ENCODE data around the gene TPPP2. TPM values are rescaled to one million over a fixed set of nuclear protein-coding genes. Genes with fewer than 3 reads are reported as not detected.

The TPPP2 gene
- total and polyA plus RNA-seq, 2 experiments from 2014 or later: not detected

DNA sequence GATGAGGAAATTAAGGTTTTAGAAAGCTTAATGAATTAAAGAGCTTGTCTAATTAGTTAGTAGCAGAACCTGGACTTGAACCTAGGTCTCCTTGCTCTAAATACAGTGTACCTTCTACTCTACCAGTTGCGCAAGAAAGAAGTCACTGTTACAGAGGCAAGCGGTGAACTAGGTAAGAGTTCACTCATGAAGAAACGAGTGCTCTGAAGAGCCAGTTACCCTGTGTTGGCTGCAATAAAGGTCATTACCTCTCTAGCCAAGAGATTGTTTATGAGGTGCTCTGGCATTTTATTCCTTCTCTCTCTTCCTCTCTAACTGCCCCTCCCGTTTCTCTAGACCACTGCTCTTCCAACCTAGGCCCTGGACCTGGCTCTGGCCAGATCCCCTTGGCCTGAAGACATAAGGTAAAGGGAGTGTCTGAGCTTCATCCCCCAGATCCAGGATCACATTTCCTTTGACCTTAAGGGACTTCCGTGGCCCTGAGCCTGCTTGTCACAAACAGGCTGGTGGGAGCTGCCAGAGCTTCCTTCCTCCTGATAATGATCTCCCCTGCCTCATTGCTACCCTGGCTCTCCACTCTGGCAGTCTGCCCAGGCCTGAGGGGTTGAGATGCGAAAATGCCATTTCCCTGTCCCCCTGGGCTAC, 14.1 kb downstream of the TPPP2 start:
- no peak overlapping the region for H3K27ac Mint-ChIP-seq

DNA sequence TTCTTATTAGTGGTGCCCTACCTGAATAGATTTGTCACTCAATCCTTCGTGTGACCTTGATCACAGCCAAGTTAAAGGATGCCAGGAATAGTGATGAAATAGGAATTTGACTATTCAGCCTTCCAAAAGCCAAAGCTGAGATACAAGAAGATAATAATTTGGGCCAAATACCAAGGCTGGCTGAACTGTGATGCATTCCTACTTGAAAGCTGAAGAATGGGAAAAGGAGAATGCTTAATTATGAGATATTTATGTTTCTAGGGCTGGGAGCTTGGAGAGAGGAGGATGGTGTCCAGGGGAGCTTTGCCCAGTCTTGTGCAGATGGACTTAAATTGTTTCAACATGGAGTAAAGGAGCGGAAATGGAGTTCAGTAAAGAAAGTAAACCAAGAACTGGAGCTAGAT, 17.4 kb downstream of the TPPP2 start:
- no peak for TF ChIP-seq EZH2phosphoT487 (IDR thresholded peaks at IDR 0.05; ENCODE audit: unreplicated experiment)
- Histone ChIP-seq H3K4me1 (ENCODE audit: insufficient read depth) (no peaks in the 10 kb centered on the region), H3K79me2 (replicated peaks; ENCODE audit: insufficient read depth) (no peaks in the 10 kb centered on the region), H3K4me3 (no peak overlapping the region), H2AFZ (no peak overlapping the region; the same call in 1 of the 2 replicates), H4K20me1 (replicated peaks; ENCODE audit: insufficient read depth) (no peaks in the 10 kb centered on the region), H3F3A (replicated peaks; ENCODE audit: low read depth) (no peaks in the 10 kb centered on the region), H3K4me2 (no peak overlapping the region), H3K9me2 (ENCODE audit: insufficient read depth) (no peaks in the 10 kb centered on the region; the same call in 1 of the 2 replicates), H3K27ac (ENCODE audit: low read depth) (no peak overlapping the region), H3K27me3 (ENCODE audit: insufficient read depth) (no peaks in the 10 kb centered on the region), H3K36me3 (ENCODE audit: insufficient read depth) (no peaks in the 10 kb centered on the region)
- no peak for ATAC-seq
- Mint-ChIP-seq H3K9me3 (no peaks in the 10 kb centered on the region; the same call in 2 of the 3 replicates), H3K27ac (no peak overlapping the region), H3K4me3 (no peak overlapping the region), H3K36me3 (ENCODE audit: low read depth) (no peaks in the 10 kb centered on the region), H3K4me1 (no peaks in the 10 kb centered on the region; the same call in 2 of the 3 replicates), H3K27me3 (ENCODE audit: insufficient read depth, low read depth, poor library complexity) (peaks cover 2% of the 10 kb centered on the region)
- DNase-seq (ENCODE audit: low spot score): no peak

More for the DNA sequence above, 14.1 kb downstream of the TPPP2 start:
- Mint-ChIP-seq H3K36me3 (ENCODE audit: low read depth) (no peaks in the 10 kb centered on the region), H3K4me3 (no peak overlapping the region), H3K9me3 (no peaks in the 10 kb centered on the region; the same call in 2 of the 3 replicates), H3K27me3 (ENCODE audit: insufficient read depth, low read depth, poor library complexity) (peaks cover 10% of the 10 kb centered on the region), H3K4me1 (peaks cover 15% of the 10 kb centered on the region)
- peaks cover 8% of the 10 kb centered on the region for H3K4me1 ChIP-seq (ENCODE audit: insufficient read depth)
- H3K9me2 ChIP-seq (ENCODE audit: insufficient read depth): no peaks in the 10 kb centered on the region; the same call in 1 of the 2 replicates
- H3K4me2 ChIP-seq: no peak overlapping the region
- H3K27ac ChIP-seq (ENCODE audit: low read depth): no peak overlapping the region
- no peaks in the 10 kb centered on the region for H3K79me2 ChIP-seq (replicated peaks; ENCODE audit: insufficient read depth)
- no peaks in the 10 kb centered on the region for H3K36me3 ChIP-seq (ENCODE audit: insufficient read depth)
- TF ChIP-seq, protein P1, sequence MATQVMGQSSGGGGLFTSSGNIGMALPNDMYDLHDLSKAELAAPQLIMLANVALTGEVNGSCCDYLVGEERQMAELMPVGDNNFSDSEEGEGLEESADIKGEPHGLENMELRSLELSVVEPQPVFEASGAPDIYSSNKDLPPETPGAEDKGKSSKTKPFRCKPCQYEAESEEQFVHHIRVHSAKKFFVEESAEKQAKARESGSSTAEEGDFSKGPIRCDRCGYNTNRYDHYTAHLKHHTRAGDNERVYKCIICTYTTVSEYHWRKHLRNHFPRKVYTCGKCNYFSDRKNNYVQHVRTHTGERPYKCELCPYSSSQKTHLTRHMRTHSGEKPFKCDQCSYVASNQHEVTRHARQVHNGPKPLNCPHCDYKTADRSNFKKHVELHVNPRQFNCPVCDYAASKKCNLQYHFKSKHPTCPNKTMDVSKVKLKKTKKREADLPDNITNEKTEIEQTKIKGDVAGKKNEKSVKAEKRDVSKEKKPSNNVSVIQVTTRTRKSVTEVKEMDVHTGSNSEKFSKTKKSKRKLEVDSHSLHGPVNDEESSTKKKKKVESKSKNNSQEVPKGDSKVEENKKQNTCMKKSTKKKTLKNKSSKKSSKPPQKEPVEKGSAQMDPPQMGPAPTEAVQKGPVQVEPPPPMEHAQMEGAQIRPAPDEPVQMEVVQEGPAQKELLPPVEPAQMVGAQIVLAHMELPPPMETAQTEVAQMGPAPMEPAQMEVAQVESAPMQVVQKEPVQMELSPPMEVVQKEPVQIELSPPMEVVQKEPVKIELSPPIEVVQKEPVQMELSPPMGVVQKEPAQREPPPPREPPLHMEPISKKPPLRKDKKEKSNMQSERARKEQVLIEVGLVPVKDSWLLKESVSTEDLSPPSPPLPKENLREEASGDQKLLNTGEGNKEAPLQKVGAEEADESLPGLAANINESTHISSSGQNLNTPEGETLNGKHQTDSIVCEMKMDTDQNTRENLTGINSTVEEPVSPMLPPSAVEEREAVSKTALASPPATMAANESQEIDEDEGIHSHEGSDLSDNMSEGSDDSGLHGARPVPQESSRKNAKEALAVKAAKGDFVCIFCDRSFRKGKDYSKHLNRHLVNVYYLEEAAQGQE (IDR thresholded peaks at IDR 0.05; ENCODE audit: unreplicated experiment): no peak
- TF ChIP-seq ZNF114 (CRISPR knock-in tag; IDR thresholded peaks at IDR 0.05): no peak
- TF ChIP-seq STAT1 (IDR thresholded peaks at IDR 0.05; ENCODE audit: unreplicated experiment): no peak
- no peak for TF ChIP-seq EZH2 (IDR thresholded peaks at IDR 0.05; ENCODE audit: low read depth, unreplicated experiment)
- H4K20me1 ChIP-seq (replicated peaks; ENCODE audit: insufficient read depth): no peaks in the 10 kb centered on the region
- H3F3A ChIP-seq (replicated peaks; ENCODE audit: low read depth): no peaks in the 10 kb centered on the region
- no peak overlapping the region for H3K4me3 ChIP-seq
- no peaks in the 10 kb centered on the region for H3K27me3 ChIP-seq (ENCODE audit: insufficient read depth)
- no peak for DNase-seq (ENCODE audit: low spot score)
- ATAC-seq: no peak
- no peak overlapping the region for H2AFZ ChIP-seq

DNA sequence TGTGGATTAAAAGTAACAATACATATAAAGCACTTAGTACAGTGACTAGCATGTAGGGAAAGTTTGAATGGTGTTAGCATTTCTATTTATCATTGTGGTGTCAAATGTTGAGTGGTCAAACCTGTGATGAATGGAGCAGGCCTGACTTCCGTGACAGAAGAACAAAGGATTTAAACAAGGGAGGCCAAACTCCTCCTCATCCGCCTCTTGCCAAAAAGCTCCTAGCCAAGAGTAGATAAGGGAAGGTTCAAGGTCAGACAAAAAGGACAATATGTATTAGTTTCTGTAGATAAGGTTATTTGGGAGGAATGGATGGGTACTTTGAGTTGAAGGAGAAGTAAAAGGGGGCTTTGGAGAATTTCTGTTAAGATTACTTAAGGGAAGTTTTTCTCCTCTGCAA, 18.6 kb downstream of the TPPP2 start:
- TF ChIP-seq, protein P1 (IDR thresholded peaks at IDR 0.05; ENCODE audit: unreplicated experiment): no peak
- TF ChIP-seq, protein P2, sequence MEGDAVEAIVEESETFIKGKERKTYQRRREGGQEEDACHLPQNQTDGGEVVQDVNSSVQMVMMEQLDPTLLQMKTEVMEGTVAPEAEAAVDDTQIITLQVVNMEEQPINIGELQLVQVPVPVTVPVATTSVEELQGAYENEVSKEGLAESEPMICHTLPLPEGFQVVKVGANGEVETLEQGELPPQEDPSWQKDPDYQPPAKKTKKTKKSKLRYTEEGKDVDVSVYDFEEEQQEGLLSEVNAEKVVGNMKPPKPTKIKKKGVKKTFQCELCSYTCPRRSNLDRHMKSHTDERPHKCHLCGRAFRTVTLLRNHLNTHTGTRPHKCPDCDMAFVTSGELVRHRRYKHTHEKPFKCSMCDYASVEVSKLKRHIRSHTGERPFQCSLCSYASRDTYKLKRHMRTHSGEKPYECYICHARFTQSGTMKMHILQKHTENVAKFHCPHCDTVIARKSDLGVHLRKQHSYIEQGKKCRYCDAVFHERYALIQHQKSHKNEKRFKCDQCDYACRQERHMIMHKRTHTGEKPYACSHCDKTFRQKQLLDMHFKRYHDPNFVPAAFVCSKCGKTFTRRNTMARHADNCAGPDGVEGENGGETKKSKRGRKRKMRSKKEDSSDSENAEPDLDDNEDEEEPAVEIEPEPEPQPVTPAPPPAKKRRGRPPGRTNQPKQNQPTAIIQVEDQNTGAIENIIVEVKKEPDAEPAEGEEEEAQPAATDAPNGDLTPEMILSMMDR (conservative IDR thresholded peaks at IDR 0.05; ENCODE audit: low read depth in 2 of 2): no peak
- Mint-ChIP-seq H3K9me3 (no peaks in the 10 kb centered on the region), H3K27me3 (ENCODE audit: insufficient read depth, low read depth, poor library complexity) (peaks cover 2% of the 10 kb centered on the region), H3K36me3 (ENCODE audit: low read depth) (no peaks in the 10 kb centered on the region), H3K4me1 (no peaks in the 10 kb centered on the region; the same call in 2 of the 3 replicates), H3K27ac (no peak overlapping the region), H3K4me3 (no peak overlapping the region)
- Histone ChIP-seq H3K4me2 (no peak overlapping the region), H3K4me3 (no peak overlapping the region), H3K79me2 (replicated peaks; ENCODE audit: insufficient read depth) (no peaks in the 10 kb centered on the region), H2AFZ (no peak overlapping the region), H3K9me2 (ENCODE audit: insufficient read depth) (no peaks in the 10 kb centered on the region; the same call in 1 of the 2 replicates), H3K27ac (ENCODE audit: low read depth) (no peak overlapping the region), H3F3A (replicated peaks; ENCODE audit: low read depth) (no peaks in the 10 kb centered on the region), H4K20me1 (replicated peaks; ENCODE audit: insufficient read depth) (no peaks in the 10 kb centered on the region), H3K36me3 (ENCODE audit: insufficient read depth) (no peaks in the 10 kb centered on the region), H3K27me3 (ENCODE audit: insufficient read depth) (no peaks in the 10 kb centered on the region), H3K4me1 (ENCODE audit: insufficient read depth) (no peaks in the 10 kb centered on the region)
- ATAC-seq (no peak), DNase-seq (ENCODE audit: low spot score) (no peak)
